H9 (cell line): ENCODE results near the gene BTBD17. TPM values are rescaled to one million over a fixed set of nuclear protein-coding genes. Genes with fewer than 3 reads are reported as not detected.

Experiments used
- DNase-seq: peaks from one replicate; pipeline ENCODE4 v3.0.0-alpha.2; 2017
- H2AFZ ChIP-seq: one replicate; pipeline ENCODE4 v1.6.1; 2013; ENCODE audit warnings: mild to moderate bottlenecking, low read length, control low read depth, moderate library complexity
- H2AK5ac ChIP-seq: 2 replicates; pipeline ENCODE4 v1.6.1; 2013; ENCODE audit warnings: low read length, control low read depth, mixed read lengths; ENCODE audit not compliant: insufficient read length
- H2BK120ac ChIP-seq: one replicate; pipeline ENCODE4 v1.6.1; 2013; ENCODE audit warnings: low read depth, mild to moderate bottlenecking, low read length, control low read depth, inconsistent platforms; ENCODE audit not compliant: poor library complexity, severe bottlenecking
- H2BK12ac ChIP-seq: 2 replicates; pipeline ENCODE4 v1.6.1; 2013; ENCODE audit warnings: low read length, control low read depth, mixed read lengths, low read depth; ENCODE audit not compliant: insufficient read length
- H2BK15ac ChIP-seq: 2 replicates; pipeline ENCODE4 v1.6.1; 2013; ENCODE audit warnings: low read depth, low read length, control low read depth
- H2BK20ac ChIP-seq: one replicate; pipeline ENCODE4 v1.6.1; 2013; ENCODE audit warnings: low read depth, mild to moderate bottlenecking, low read length, control low read depth, inconsistent platforms; ENCODE audit not compliant: poor library complexity, severe bottlenecking
- H2BK5ac ChIP-seq: 2 replicates; pipeline ENCODE4 v1.6.1; 2013; ENCODE audit warnings: low read length, control low read depth, mixed read lengths; ENCODE audit not compliant: insufficient read length
- H3K14ac ChIP-seq: 2 replicates; pipeline ENCODE4 v1.6.1; 2013; ENCODE audit warnings: low read length, control low read depth; ENCODE audit not compliant: insufficient read depth
- H3K18ac ChIP-seq: 2 replicates; pipeline ENCODE4 v1.6.1; 2013; ENCODE audit warnings: low read depth, mild to moderate bottlenecking, mixed read lengths, low read length, control low read depth; ENCODE audit not compliant: insufficient read length
- H3K23ac ChIP-seq: 2 replicates; pipeline ENCODE4 v1.6.1; 2013; ENCODE audit warnings: low read length, control low read depth, mixed read lengths, low read depth; ENCODE audit not compliant: insufficient read length
- H3K23me2 ChIP-seq: 2 replicates; pipeline ENCODE4 v1.6.1; 2013; ENCODE audit warnings: low read depth, mild to moderate bottlenecking, mixed read lengths, low read length, control low read depth; ENCODE audit not compliant: insufficient read length, poor library complexity, severe bottlenecking
- H3K27ac ChIP-seq: 2 replicates; pipeline ENCODE4 v1.5.1; 2013; ENCODE audit warnings: low read length, control low read depth, mixed read lengths, low read depth; ENCODE audit not compliant: insufficient read length
- H3K27me3 ChIP-seq: 2 replicates; pipeline ENCODE4 v1.6.1; 2013; ENCODE audit warnings: low read length, control low read depth, inconsistent platforms; ENCODE audit not compliant: insufficient read depth
- H3K4ac ChIP-seq: 2 replicates; pipeline ENCODE4 v1.6.1; 2013; ENCODE audit warnings: low read depth, mild to moderate bottlenecking, control low read depth, inconsistent platforms, low read length, moderate library complexity
- H3K4me1 ChIP-seq: 2 replicates; pipeline ENCODE4 v1.6.1; 2013; ENCODE audit warnings: low read length, control low read depth, inconsistent platforms; ENCODE audit not compliant: insufficient read depth
- H3K4me2 ChIP-seq: 2 replicates; pipeline ENCODE4 v1.6.1; 2013; ENCODE audit warnings: low read length, control low read depth, mixed read lengths; ENCODE audit not compliant: insufficient read length, insufficient read depth
- H3K56ac ChIP-seq: 2 replicates; pipeline ENCODE4 v1.6.1; 2013; ENCODE audit warnings: low read depth, mild to moderate bottlenecking, mixed read lengths, low read length, control low read depth; ENCODE audit not compliant: insufficient read length
- H3K79me1 ChIP-seq: 2 replicates; pipeline ENCODE4 v1.6.1; 2013; ENCODE audit warnings: low read depth, mild to moderate bottlenecking, moderate library complexity, low read length, control low read depth, inconsistent platforms; ENCODE audit not compliant: insufficient read depth, poor library complexity, severe bottlenecking
- H3K79me2 ChIP-seq: 2 replicates; pipeline ENCODE4 v1.6.1; 2013; ENCODE audit warnings: low read length, control low read depth, inconsistent platforms; ENCODE audit not compliant: insufficient read depth
- H3K9ac ChIP-seq: 2 replicates; pipeline ENCODE4 v1.6.1; 2013; ENCODE audit warnings: low read length, control low read depth, mixed read lengths; ENCODE audit not compliant: insufficient read length; ENCODE audit errors: extremely low read depth
- H3K9me3 ChIP-seq: one replicate; pipeline ENCODE4 v1.6.1; 2013; ENCODE audit warnings: low read depth, low read length, inconsistent platforms; ENCODE audit not compliant: control insufficient read depth
- H3T11ph ChIP-seq: one replicate; pipeline ENCODE4 v1.6.1; 2013; ENCODE audit warnings: mild to moderate bottlenecking, low read length, control low read depth, inconsistent platforms
- H4K20me1 ChIP-seq: one replicate; pipeline ENCODE4 v1.6.1; 2013; ENCODE audit not compliant: control insufficient read depth, insufficient read length, insufficient read depth
- H4K5ac ChIP-seq: 2 replicates; pipeline ENCODE4 v1.6.1; 2013; ENCODE audit warnings: low read depth, mild to moderate bottlenecking, mixed read lengths, low read length, control low read depth; ENCODE audit not compliant: insufficient read length
- H4K8ac ChIP-seq: replicated peaks from 2 replicates; pipeline ENCODE4 v1.6.1; 2013; ENCODE audit warnings: low read length, control low read depth, mixed read lengths, low read depth; ENCODE audit not compliant: insufficient read length
- H4K91ac ChIP-seq: 2 replicates; pipeline ENCODE4 v1.6.1; 2013; ENCODE audit warnings: low read depth, mild to moderate bottlenecking, moderate library complexity, mixed read lengths, low read length, control low read depth; ENCODE audit not compliant: insufficient read length
- H3K27ac Mint-ChIP-seq, 3 experiments: 2 replicates in 2 of 3; 3 replicates in 1 of 3; pipeline ENCODE4 v1.8.0; 2020 to 2021; ENCODE audit warnings: mixed read lengths in 3 of 3, mild to moderate bottlenecking in 1 of 3, moderate library complexity in 1 of 3
- H3K27me3 Mint-ChIP-seq: 2 replicates; pipeline ENCODE4 v1.8.0; 2021; ENCODE audit warnings: low read depth, mild to moderate bottlenecking, moderate library complexity, mixed read lengths
- H3K36me3 Mint-ChIP-seq, 3 experiments: 2 replicates in 2 of 3; 3 replicates in 1 of 3; pipeline ENCODE4 v1.8.0; 2020 to 2021; ENCODE audit warnings: low read depth in 3 of 3, mixed read lengths in 3 of 3; ENCODE audit not compliant: insufficient read depth in 1 of 3
- H3K4me1 Mint-ChIP-seq, 2 experiments: 2 replicates each; pipeline ENCODE4 v1.8.0; 2020; ENCODE audit warnings: mixed read lengths in 2 of 2
- H3K4me3 Mint-ChIP-seq, 2 experiments: 2 replicates in 1 of 2; 3 replicates in 1 of 2; pipeline ENCODE4 v1.8.0; 2020 to 2021; ENCODE audit warnings: mild to moderate bottlenecking in 2 of 2, mixed read lengths in 2 of 2, moderate library complexity in 1 of 2
- H3K9me3 Mint-ChIP-seq, 2 experiments: 2 replicates in 1 of 2; 3 replicates in 1 of 2; pipeline ENCODE4 v1.8.0; 2020; ENCODE audit warnings: mild to moderate bottlenecking in 2 of 2, mixed read lengths in 2 of 2, moderate library complexity in 1 of 2
- CTCF ChIP-seq: fragments of 200-600 bp; sonication (generic); conservative IDR thresholded peaks from 3 replicates; pipeline ENCODE4 v1.8.0; 2021; ENCODE audit warnings: antibody characterized with exemption, mild to moderate bottlenecking
- WGBS: extraction: QIAGEN DNeasy Blood & Tissue Kit; methylation state at CpG from one replicate; pipeline ENCODE4 v1.1.7; 2013; ENCODE audit warnings: missing lambda C conversion rate, low lambda C conversion rate, mixed read lengths; ENCODE audit not compliant: insufficient read length; ENCODE audit errors: extremely low coverage; 5-methylcytosine and 5-hydroxymethylcytosine counted together
- total RNA-seq: library from RNA; stranded (reverse); gene quantifications from 2 replicates; pipeline ENCODE4 v1.2.1, GENCODE V29; 2021

The BTBD17 gene
- total RNA-seq, 1 experiment from 2014 or later = 0.33 TPM

- Mint-ChIP-seq H3K27me3 (peaks cover 29% of the 10 kb centered on the region), H3K27ac (no peak overlapping the region), H3K4me1 (peaks cover 30 to 53% of the 10 kb centered on the region in 2 experiments), H3K36me3 (no peaks in the 10 kb centered on the region), H3K9me3 (no peaks in the 10 kb centered on the region), H3K4me3 (no peak overlapping the region)
- Histone ChIP-seq H4K8ac (no peak overlapping the region), H2BK120ac (no peak overlapping the region), H3K4ac (no peak overlapping the region), H3K23ac (no peak overlapping the region), H4K91ac (no peak overlapping the region), H2BK5ac (no peak overlapping the region), H4K5ac (no peak overlapping the region), H4K20me1 (no peaks in the 10 kb centered on the region), H2BK20ac (no peak overlapping the region), H3K27me3 (no peaks in the 10 kb centered on the region), H3K4me1 (peaks cover 2% of the 10 kb centered on the region; the same call in 1 of the 2 replicates), H3K4me2 (no peak overlapping the region), H3K79me2 (no peaks in the 10 kb centered on the region), H3K9me3 (no peaks in the 10 kb centered on the region), H2AK5ac (no peak overlapping the region), H3K27ac (no peak overlapping the region), H3K23me2 (no peaks in the 10 kb centered on the region), H3K14ac (no peak overlapping the region), H2BK12ac (no peak overlapping the region), H2AFZ (no peak overlapping the region), H3K9ac (no peak overlapping the region), H3T11ph (no peak overlapping the region), H3K79me1 (no peaks in the 10 kb centered on the region), H3K18ac (no peak overlapping the region), H3K56ac (no peak overlapping the region), H2BK15ac (no peak overlapping the region)
- no peak for TF ChIP-seq CTCF
- no peak for DNase-seq
- WGBS = no CpG with 5 or more reads among the region's 19 CpGs
Measured at GRCh38 chr17:74339537-74340195, 22.0 kb downstream of the BTBD17 start.
